Activated CD8-positive, alpha-beta memory T cell treated with anti-CD3 and anti-CD28 coated beads, Interleukin-2, amount 10 ng/mL, durations not matched to agents 7 days and 5 days (primary cell): ENCODE results near the gene EPAS1. TPM values are rescaled to one million over a fixed set of nuclear protein-coding genes. Genes with fewer than 3 reads are reported as not detected.

Experiments
- ATAC-seq: fragments of 150-1000 bp; cut with Tn5 transposase; one replicate; pipeline ENCODE4 v1.10.0; 2021; ENCODE audit warnings: moderate library complexity
- CTCF ChIA-PET: fragments of 350-600 bp; sonication (Branson Sonifier 250); formaldehyde crosslinking; loops from one replicate; lab custom pipeline; 2021; ENCODE audit warnings: antibody characterized with exemption; lab: Charles Lee
- DNase-seq: peaks from one replicate; pipeline ENCODE4 v3.0.0-alpha.2; 2020
- H3K27ac Mint-ChIP-seq: one replicate; pipeline ENCODE4 v1.8.0; 2021; ENCODE audit warnings: mild to moderate bottlenecking, mixed read lengths
- H3K27me3 Mint-ChIP-seq: one replicate; pipeline ENCODE4 v1.8.0; 2021; ENCODE audit warnings: mixed read lengths
- H3K36me3 Mint-ChIP-seq: one replicate; pipeline ENCODE4 v1.8.0; 2021; ENCODE audit warnings: mild to moderate bottlenecking, mixed read lengths
- H3K4me1 Mint-ChIP-seq: one replicate; pipeline ENCODE4 v1.8.0; 2021; ENCODE audit warnings: mixed read lengths
- H3K4me3 Mint-ChIP-seq: one replicate; pipeline ENCODE4 v1.8.0; 2021; ENCODE audit warnings: mild to moderate bottlenecking, moderate library complexity, mixed read lengths
- H3K9me3 Mint-ChIP-seq: one replicate; pipeline ENCODE4 v1.8.0; 2022; ENCODE audit warnings: low read depth, mixed read lengths
- total RNA-seq, 2 experiments: library from RNA; stranded (reverse); gene quantifications; one replicate each; pipeline ENCODE4 v1.2.3, GENCODE V29; 2021

The EPAS1 gene
- total RNA-seq, 2 experiments from 2014 or later = 15.6 to 42.5 TPM

DNA sequence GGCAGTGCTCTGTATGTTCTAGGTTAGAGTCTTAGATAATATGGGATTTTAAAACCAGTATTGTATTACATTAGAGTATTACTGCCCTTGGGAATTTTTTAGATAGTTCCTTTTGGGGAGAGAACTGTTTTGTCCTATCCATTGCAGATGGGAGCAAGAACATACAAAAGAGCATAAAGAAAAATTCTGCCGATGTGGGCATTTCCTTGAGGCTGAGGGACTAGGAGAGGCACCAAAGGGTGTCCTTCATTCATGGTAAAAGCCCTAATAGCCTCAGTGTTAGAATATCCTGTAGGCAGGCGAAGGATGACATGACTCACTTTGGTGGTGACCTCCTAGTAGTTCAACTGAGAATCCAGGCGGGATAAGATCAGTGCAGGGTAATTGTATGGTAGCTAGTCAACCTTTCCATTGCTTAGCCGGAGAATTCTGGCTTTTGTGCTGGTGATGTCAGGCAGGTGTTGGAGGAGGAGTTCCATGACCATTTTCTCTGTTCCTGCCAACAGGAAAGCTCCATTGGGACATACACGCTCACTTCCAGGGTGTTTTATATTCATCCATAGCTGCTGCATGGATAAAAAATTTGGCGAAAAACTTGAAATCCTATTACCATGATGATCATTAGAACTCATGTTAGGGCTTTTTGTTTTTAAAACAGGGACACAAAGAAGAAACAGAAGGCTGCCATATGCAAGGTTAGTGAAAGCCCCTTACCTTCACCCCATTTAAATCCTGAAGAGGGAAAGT lies 28.1 kb downstream of the EPAS1 start:
- Mint-ChIP-seq H3K27ac (no peak overlapping the region), H3K36me3 (no peaks in the 10 kb centered on the region), H3K4me1 (peaks cover 14% of the 10 kb centered on the region), H3K9me3 (no peaks in the 10 kb centered on the region), H3K4me3 (no peak overlapping the region), H3K27me3 (peaks cover under 1% of the 10 kb centered on the region)
- no peak for ATAC-seq
- CTCF ChIA-PET = interaction anchor here (1.1 to 1.5 kb wide), 2 partner anchors 44 to 262 kb away, joined by 3 to 4 read pairs; no protein-coding TSS in a partner anchor
- no peak for DNase-seq

DNA sequence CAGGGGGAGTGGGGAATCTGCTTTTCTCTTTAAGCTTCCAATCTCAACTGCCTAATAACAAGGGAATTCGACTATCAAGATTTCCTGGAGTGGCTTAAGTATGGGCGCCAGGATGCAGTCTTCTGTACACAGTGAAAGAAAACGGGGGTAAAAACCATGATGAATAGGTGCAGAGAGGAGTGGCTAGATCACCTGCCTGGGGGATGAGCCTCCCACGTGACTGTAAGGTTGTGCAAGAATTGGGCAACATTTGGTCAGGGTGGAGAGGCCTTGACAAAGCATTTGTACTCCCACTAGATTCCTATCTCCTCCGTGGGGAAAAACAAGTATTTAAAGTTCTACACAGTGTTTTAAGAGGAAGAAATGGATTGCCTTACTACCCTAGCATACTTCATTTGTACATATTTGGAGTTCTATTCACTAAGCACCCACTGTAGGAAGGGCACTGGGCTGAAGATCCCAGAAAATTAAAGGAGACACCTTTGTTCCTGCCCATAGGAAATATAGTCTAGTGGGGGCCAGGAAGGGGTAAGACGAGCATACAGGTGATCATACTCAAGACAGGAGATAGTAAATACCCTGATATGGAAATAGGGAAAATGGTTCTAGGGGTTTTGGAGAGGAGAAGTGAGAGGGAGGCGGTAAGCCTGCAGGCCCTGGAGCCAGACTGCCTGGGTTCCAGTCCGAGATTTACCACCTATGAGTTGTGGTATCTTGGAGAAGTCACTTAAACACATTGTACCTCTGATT lies 29.2 kb downstream of the EPAS1 start:
- H3K4me3 Mint-ChIP-seq = no peak overlapping the region
- no peaks in the 10 kb centered on the region for H3K9me3 Mint-ChIP-seq
- H3K36me3 Mint-ChIP-seq = no peaks in the 10 kb centered on the region
- CTCF ChIA-PET = interaction anchor here (1.1 to 2.0 kb wide), 3 partner anchors 8 to 263 kb away, joined by 3 to 6 read pairs (median 5); no protein-coding TSS in a partner anchor
- H3K4me1 Mint-ChIP-seq = peaks cover 11% of the 10 kb centered on the region
- ATAC-seq (no peak), DNase-seq (no peak)
- H3K27ac Mint-ChIP-seq = no peak overlapping the region
- no peaks in the 10 kb centered on the region for H3K27me3 Mint-ChIP-seq

DNA sequence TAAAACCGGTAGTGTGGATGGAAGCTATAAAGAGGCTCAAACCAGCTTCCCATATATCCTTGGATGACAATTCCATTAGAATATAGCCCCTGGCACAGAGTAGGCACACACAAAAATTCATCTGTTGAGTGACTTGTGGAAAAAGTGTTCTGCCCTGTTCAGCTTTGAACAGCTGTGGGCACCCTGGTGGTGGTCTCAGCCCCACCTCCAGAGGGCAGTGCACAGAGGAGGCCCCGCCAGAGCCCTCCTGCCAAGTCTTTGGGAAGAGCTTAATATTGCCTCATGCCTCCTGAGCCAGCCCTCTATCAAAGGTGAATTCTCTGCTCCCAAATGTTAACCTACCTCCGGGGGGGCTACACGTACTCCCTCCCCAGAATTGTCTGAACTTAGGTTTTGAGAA lies 30.4 kb downstream of the EPAS1 start:
- H3K27ac Mint-ChIP-seq = no peak overlapping the region
- H3K4me3 Mint-ChIP-seq = no peak overlapping the region
- H3K4me1 Mint-ChIP-seq = peaks cover 13% of the 10 kb centered on the region
- no peaks in the 10 kb centered on the region for H3K36me3 Mint-ChIP-seq
- CTCF ChIA-PET = interaction anchor here (1.1 to 2.0 kb wide), 4 partner anchors 9 to 265 kb away, joined by 3 to 6 read pairs (median 4); no protein-coding TSS in a partner anchor
- H3K27me3 Mint-ChIP-seq = no peaks in the 10 kb centered on the region
- ATAC-seq = no peak
- no peaks in the 10 kb centered on the region for H3K9me3 Mint-ChIP-seq
- no peak for DNase-seq

DNA sequence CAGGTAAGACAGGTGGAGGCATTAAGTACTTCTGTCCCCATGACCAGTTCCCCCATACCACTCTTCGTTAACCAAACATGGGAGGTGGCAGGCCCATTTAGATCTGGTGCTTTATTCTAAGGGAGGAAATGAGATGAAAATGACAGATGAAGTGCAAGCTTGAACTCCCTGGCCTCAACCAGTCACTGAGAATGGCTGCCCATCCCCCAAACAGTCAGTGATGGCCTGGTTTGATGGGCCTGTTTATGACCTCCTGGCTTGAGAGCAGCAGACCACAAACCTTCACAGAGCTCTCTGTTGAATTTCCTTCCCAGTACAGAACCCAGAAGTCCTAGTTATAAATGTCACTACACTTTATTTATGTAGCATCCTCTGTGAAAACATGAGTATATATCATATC lies 31.1 kb downstream of the EPAS1 start:
- Mint-ChIP-seq H3K27ac (no peak overlapping the region), H3K9me3 (no peaks in the 10 kb centered on the region), H3K27me3 (peaks cover 2% of the 10 kb centered on the region), H3K4me1 (peaks cover 15% of the 10 kb centered on the region), H3K36me3 (no peaks in the 10 kb centered on the region), H3K4me3 (no peak overlapping the region)
- ATAC-seq (no peak), DNase-seq (no peak)
- CTCF ChIA-PET = interaction anchor here (1.2 to 2.0 kb wide), 4 partner anchors 22 to 265 kb away, joined by 3 to 6 read pairs (median 4); no protein-coding TSS in a partner anchor

DNA sequence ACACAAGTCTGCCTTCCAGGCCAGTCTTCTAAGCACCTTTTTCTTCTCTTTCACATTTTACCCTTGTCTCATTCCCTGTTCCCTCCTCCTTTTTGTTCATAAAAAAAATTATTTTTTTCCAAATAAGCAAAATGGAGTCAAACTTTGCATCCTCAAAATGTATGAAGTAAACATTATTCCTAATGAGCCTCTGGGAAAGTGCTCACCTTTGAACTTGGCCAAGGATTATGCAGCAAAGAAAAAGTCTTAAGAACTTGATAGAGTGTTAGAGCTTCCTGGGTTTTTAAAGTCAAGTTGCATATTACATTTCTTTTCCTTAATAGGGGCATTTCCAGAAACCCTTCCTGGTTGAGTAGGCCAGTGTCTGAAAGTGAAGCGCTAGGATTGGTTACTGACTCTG lies 31.6 kb downstream of the EPAS1 start:
- Mint-ChIP-seq H3K9me3 (no peaks in the 10 kb centered on the region), H3K4me1 (peaks cover 17% of the 10 kb centered on the region), H3K4me3 (no peak overlapping the region), H3K27me3 (peaks cover 6% of the 10 kb centered on the region), H3K36me3 (no peaks in the 10 kb centered on the region), H3K27ac (no peak overlapping the region)
- DNase-seq (no peak), ATAC-seq (no peak)
- CTCF ChIA-PET = interaction anchor here (1.2 to 1.7 kb wide), 4 partner anchors 10 to 38 kb away, joined by 3 to 5 read pairs (median 3); no protein-coding TSS in a partner anchor

DNA sequence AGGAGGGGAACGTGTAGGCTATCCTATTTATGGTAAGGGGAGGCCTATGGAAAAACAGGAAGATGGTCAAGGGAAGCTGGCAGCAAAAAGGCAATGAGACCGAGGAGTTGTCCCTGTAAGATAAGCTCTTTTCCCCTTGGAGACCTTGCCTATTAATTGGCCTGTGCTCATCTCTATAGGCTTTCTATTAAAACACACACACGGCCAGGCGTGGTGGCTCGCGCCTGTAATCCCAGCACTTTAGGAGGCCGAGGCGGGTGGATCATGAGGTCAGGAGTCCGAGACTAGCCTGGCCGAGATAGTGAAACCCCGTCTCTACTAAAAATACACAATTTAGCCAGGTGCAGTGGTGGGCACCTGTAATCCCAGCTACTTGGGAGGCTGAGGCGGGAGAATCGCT lies 32.1 kb downstream of the EPAS1 start:
- Mint-ChIP-seq H3K36me3 (no peaks in the 10 kb centered on the region), H3K27ac (no peak overlapping the region), H3K4me1 (peaks cover 19% of the 10 kb centered on the region), H3K27me3 (peaks cover 6% of the 10 kb centered on the region), H3K9me3 (no peaks in the 10 kb centered on the region), H3K4me3 (no peak overlapping the region)
- ATAC-seq (no peak), DNase-seq (no peak)
- CTCF ChIA-PET = interaction anchor here (1.3 to 1.7 kb wide), 3 partner anchors 9 to 37 kb away, joined by 3 to 5 read pairs (median 3); no protein-coding TSS in a partner anchor

DNA sequence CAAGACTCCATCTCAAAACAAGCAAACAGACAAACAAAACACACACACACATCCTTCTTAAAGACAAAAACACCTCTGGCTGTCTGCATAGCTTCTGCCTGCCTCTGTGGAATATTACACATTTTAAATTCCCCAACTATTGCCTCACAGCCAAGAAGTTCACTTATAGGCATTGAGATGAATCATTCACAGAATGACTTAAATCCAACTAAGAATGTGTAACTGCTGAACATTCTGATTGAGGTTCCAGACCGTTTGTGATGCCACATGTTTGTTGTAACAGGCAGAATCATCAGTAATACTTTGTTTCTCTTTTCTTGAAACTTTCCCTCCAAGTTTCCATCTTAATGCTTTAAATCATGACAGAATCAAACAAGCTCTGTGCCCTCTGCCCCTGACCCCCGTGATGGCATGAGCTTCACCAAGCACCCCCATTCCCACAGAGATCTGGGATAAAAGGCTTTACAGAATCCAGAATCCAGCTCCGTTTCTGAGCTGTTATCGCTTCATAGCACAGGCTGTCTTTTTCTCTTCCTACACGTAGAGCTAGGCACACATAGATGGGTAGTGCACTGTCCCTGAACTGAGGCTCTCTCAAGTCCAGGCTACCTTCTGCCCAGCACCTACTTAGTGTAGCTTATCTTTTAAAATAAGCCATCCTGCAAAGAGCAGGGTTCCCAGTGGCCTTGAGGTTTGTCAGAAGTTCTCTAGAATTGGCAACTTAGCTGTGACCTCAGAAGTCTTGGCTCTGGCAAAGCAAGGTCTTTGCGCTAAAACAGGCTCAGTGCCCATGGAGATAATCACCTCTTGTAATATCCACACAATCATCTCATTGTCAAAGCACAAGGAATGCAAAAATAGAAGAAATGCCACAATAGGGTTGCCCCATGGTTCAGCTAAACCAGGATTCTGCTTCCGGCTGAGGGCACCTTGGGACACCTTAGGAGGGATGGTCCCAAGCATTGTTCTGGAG lies 32.9 kb downstream of the EPAS1 start:
- no peaks in the 10 kb centered on the region for H3K9me3 Mint-ChIP-seq
- H3K27me3 Mint-ChIP-seq = peaks cover 6% of the 10 kb centered on the region
- CTCF ChIA-PET = interaction anchor here (1.3 to 1.7 kb wide), 2 partner anchors 9 to 36 kb away, joined by 3 to 5 read pairs; no protein-coding TSS in a partner anchor
- ATAC-seq (no peak), DNase-seq (no peak)
- no peak overlapping the region for H3K27ac Mint-ChIP-seq
- no peaks in the 10 kb centered on the region for H3K36me3 Mint-ChIP-seq
- H3K4me1 Mint-ChIP-seq = peaks cover 22% of the 10 kb centered on the region
- no peak overlapping the region for H3K4me3 Mint-ChIP-seq

DNA sequence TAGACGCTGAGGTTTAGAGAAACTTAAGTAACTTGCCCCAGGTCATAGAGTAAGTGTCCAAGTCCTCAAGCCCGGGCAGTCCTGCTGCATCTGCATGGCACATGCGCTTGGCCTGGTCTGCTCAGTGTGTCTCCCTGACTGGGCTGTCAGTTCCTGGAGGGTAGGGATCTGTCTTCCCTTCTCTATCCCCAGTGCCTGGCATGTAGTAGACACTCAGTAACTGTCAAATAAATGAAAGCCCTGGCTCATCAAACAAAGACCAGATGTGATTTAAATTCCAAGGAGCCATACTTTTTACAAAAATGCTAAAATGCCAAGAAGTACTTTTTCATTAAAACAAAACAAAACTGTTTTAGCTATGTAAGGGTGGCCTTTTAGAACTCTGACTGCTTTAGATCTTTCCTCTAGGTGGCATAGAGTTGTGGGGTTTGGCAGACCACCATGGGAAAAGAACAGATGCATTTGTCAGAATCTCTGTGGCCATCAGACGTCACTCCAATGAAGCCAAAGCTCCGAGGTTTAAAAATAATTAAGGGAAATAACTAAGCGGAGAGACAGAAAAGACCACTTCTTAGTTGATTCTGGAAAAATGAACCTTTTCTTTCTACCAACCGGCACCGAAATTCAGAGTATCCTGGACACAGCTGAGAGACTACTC lies 34.0 kb downstream of the EPAS1 start:
- H3K4me1 Mint-ChIP-seq = peaks cover 24% of the 10 kb centered on the region
- H3K36me3 Mint-ChIP-seq = no peaks in the 10 kb centered on the region
- H3K27ac Mint-ChIP-seq = no peak overlapping the region
- DNase-seq (no peak), ATAC-seq (no peak)
- CTCF ChIA-PET = no interaction called here
- no peak overlapping the region for H3K4me3 Mint-ChIP-seq
- peaks cover 7% of the 10 kb centered on the region for H3K27me3 Mint-ChIP-seq
- H3K9me3 Mint-ChIP-seq = no peaks in the 10 kb centered on the region

DNA sequence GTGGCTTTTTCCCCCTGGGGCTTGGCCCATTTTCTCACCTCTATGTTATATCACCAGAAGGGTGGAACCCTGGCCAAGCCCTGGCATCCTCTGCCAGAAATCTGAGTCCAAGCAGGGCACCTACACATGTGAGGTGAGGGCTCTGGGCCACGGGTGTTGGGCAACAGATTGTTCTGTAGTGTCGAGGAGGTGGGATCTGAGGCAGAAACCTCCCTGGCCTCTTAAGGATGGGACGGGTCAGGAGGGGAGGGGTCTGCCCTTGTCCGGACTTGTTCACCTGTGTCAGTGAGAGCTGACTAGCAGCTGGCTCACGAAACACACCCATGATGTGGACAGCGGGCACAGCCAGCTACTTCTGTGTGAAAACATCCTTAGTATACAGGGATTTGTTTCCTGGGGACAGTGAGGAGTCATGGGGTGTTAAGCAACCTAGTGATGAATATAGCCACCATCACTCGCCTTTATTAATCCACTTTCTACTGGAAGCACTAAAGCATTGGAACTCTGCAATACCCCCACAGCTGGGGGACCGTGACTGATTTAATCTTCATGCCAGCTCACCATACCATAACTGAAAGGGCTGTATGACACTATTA lies 35.6 kb downstream of the EPAS1 start:
- ATAC-seq (no peak), DNase-seq (no peak)
- no peaks in the 10 kb centered on the region for H3K36me3 Mint-ChIP-seq
- H3K27me3 Mint-ChIP-seq = peaks cover 12% of the 10 kb centered on the region
- H3K9me3 Mint-ChIP-seq = no peaks in the 10 kb centered on the region
- H3K4me1 Mint-ChIP-seq = peaks cover 24% of the 10 kb centered on the region
- H3K27ac Mint-ChIP-seq = no peak overlapping the region
- CTCF ChIA-PET = interaction anchor here (1.3 kb wide), 1 partner anchor 17 kb away, joined by 7 read pairs; no protein-coding TSS in a partner anchor
- no peak overlapping the region for H3K4me3 Mint-ChIP-seq

DNA sequence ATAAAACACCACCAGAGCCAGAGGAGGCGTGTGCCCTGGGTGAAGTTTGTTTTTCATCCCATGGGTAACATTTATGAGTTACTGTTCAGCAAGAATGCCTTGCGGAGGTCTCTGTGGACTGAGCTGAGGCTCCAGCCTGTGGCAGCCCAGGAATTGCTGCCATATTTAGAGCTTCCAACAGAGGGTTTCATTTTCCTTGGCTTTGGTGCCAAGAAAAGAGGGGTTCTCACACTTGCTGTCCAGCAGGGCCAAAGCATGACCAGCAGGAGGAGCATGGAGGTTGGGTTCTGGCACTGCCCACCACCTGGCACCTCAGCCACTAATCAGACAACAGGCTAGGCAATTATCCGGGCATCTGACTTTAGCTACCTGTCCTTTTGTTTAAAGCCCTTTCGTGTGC lies 36.7 kb downstream of the EPAS1 start:
- ATAC-seq (no peak), DNase-seq (no peak)
- Mint-ChIP-seq H3K36me3 (no peaks in the 10 kb centered on the region), H3K27ac (no peak overlapping the region), H3K9me3 (no peaks in the 10 kb centered on the region), H3K4me3 (no peak overlapping the region), H3K4me1 (peaks cover 14% of the 10 kb centered on the region), H3K27me3 (peaks cover 12% of the 10 kb centered on the region)
- CTCF ChIA-PET = interaction anchor here (1.3 kb wide), 1 partner anchor 16 kb away, joined by 7 read pairs; no protein-coding TSS in a partner anchor

DNA sequence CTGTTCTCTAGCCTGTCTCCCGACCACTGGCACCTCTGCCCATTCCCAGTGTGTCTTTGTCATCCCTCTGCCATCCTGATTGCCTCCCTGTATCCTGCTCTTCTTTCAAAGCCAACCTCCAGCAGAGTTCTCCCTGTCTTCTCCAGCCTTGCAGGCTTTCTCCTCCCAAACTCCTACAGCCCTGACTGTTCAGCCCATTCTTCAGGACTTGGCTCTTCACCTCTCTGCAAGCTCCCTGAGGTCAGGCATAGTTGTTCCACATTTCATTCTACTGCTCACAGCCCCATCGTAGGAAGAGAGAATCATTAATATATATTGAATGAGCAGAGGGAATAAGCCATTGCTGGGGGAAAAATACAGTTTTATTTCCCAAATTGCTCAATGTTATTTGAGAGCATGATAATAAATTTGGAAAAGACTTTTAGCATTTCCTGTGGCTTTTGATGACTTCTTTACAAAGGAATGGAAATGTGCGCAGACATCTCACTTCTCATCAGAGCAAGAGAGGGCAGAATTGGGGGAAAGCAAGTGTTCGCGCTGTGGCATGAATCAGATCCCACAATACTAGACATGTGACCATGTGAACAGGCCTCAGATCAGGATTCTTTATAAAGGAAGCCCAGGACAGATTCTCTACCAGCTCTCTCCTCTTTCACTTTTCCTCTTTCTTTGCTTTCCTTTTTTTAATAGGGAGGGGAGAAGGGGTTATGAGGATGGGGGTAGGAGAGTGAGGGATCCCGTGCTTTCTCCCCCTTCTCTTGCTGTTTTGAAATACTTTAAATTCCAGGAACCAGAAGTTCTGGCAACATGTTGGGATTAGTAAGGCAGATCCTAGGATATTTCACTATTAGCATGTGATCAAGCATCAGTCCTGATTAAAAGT lies 37.4 kb downstream of the EPAS1 start:
- H3K27ac Mint-ChIP-seq = no peak overlapping the region
- H3K27me3 Mint-ChIP-seq = peaks cover 12% of the 10 kb centered on the region
- peaks cover 14% of the 10 kb centered on the region for H3K4me1 Mint-ChIP-seq
- H3K9me3 Mint-ChIP-seq = no peaks in the 10 kb centered on the region
- ATAC-seq (no peak), DNase-seq (no peak)
- H3K4me3 Mint-ChIP-seq = no peak overlapping the region
- H3K36me3 Mint-ChIP-seq = no peaks in the 10 kb centered on the region
- CTCF ChIA-PET = no interaction called here
